A549 (cell line): ENCODE data around the gene IL17B. TPM values are rescaled to one million over a fixed set of nuclear protein-coding genes. Genes with fewer than 3 reads are reported as not detected.

Source experiments
- ATAC-seq, 2 experiments: fragments of 200-7000 bp in 1 of 2; fragments of >200 bp in 1 of 2; cut with Nextera tagmentation in 1 of 2; cut with Tn5 transposase in 1 of 2; 3 replicates each; pipeline versions ENCODE4 v1.8.0 to v1.9.1; 2018 to 2020; ENCODE audit warnings: mild to moderate bottlenecking in 1 of 2, moderate library complexity in 1 of 2
- CTCF ChIA-PET: fragments of 300-600 bp; sonication (Branson Sonifier 250); formaldehyde crosslinking; extraction: SDS; loops from one replicate; lab custom pipeline; 2021; ENCODE audit warnings: antibody characterized with exemption, inconsistent platforms; lab: Yijun Ruan, JAX
- POLR2A ChIA-PET: fragments of 350-600 bp; formaldehyde crosslinking; extraction: SDS; loops from one replicate; lab custom pipeline; 2021; ENCODE audit warnings: antibody characterized with exemption, inconsistent platforms; lab: Yijun Ruan, JAX
- DNase-seq, 2 experiments: peaks; one replicate each; pipeline versions ENCODE4 v3.0.0 to v3.0.0-alpha.2; 2011 to 2016; ENCODE audit warnings: low read depth in 1 of 2, low spot score in 1 of 2
- FAIRE-seq: peaks from 2 replicates; lab custom pipeline; 2011; peaks lifted over from hg19 to GRCh38; lab: Jason Lieb, UNC
- H3K27ac ChIP-seq, 2 experiments: fragments of >200 bp; sonication (Bioruptor Twin); formaldehyde crosslinking; 3 replicates each; pipeline ENCODE4 v1.5.1; 2016 to 2017
- H3K4me1 ChIP-seq: fragments of >200 bp; sonication (Bioruptor Twin); formaldehyde crosslinking; 3 replicates; pipeline ENCODE4 v1.6.1; 2016
- H3K4me2 ChIP-seq: fragments of >200 bp; sonication (Bioruptor Twin); formaldehyde crosslinking; 3 replicates; pipeline ENCODE4 v1.6.1; 2016
- H3K4me3 ChIP-seq: fragments of >200 bp; sonication (Bioruptor Twin); formaldehyde crosslinking; 3 replicates; pipeline ENCODE4 v1.5.1; 2016
- H3K9me3 ChIP-seq: fragments of >200 bp; sonication (Bioruptor Twin); formaldehyde crosslinking; 3 replicates; pipeline ENCODE4 v1.6.1; 2016
- BHLHE40 ChIP-seq: IDR thresholded peaks from 2 replicates; pipeline ENCODE4 v1.6.1; 2012; ENCODE audit warnings: low read depth, low read length, inconsistent platforms
- CBX8 ChIP-seq: fragments of 200-600 bp; sonication (generic); IDR thresholded peaks from 2 replicates; pipeline ENCODE4 v1.6.1; 2016
- EHMT2 ChIP-seq: fragments of 200-600 bp; sonication (generic); IDR thresholded peaks from 2 replicates; pipeline ENCODE4 v1.6.1; 2016; ENCODE audit warnings: antibody characterized with exemption, low read depth, mild to moderate bottlenecking, moderate library complexity
- FOSB ChIP-seq: fragments of 250-450 bp; sonication (Bioruptor Pico); IDR thresholded peaks from 2 replicates; pipeline ENCODE4 v1.5.0; 2020; ENCODE audit warnings: mild to moderate bottlenecking, moderate library complexity
- FOSL2 ChIP-seq, 2 experiments: fragments of 450-650 bp in 1 of 2; fragments of >200 bp in 1 of 2; sonication (Bioruptor Twin) in 1 of 2; formaldehyde crosslinking; IDR thresholded peaks; 2 replicates each; pipeline versions ENCODE4 v1.5.0 to v1.6.1; 2016 to 2020; ENCODE audit warnings: mild to moderate bottlenecking in 1 of 2, moderate library complexity in 1 of 2
- HEYL ChIP-seq: fragments of 250-450 bp; sonication (Bioruptor Pico); IDR thresholded peaks from 2 replicates; pipeline ENCODE4 v1.8.0; 2021; ENCODE audit warnings: mild to moderate bottlenecking, moderate library complexity
- HOXB13 ChIP-seq: fragments of 250-450 bp; sonication (Bioruptor Pico); IDR thresholded peaks from 2 replicates; pipeline ENCODE4 v1.5.0; 2020; ENCODE audit warnings: low read depth, mild to moderate bottlenecking, moderate library complexity
- JUN ChIP-seq, 2 experiments: fragments of >200 bp; sonication (Bioruptor Twin); formaldehyde crosslinking; IDR thresholded peaks; 2 replicates in 1 of 2; 3 replicates in 1 of 2; pipeline ENCODE4 v1.6.1; 2016 to 2017
- JUNB ChIP-seq: fragments of >200 bp; sonication (Bioruptor Twin); formaldehyde crosslinking; IDR thresholded peaks from 2 replicates; pipeline ENCODE4 v1.6.1; 2016
- KDM5A ChIP-seq: fragments of 200-600 bp; sonication (generic); IDR thresholded peaks from 2 replicates; pipeline ENCODE4 v1.6.1; 2016; ENCODE audit warnings: antibody characterized with exemption, mild to moderate bottlenecking
- MAFK ChIP-seq: fragments of 450-650 bp; IDR thresholded peaks from 2 replicates; pipeline ENCODE4 v1.6.1; 2014; ENCODE audit not compliant: partially characterized antibody
- MAZ ChIP-seq: fragments of 150-350 bp; IDR thresholded peaks from 2 replicates; pipeline ENCODE4 v1.6.1; 2014; ENCODE audit warnings: antibody characterized with exemption, low read depth, low read length, borderline replicate concordance
- NR3C1 ChIP-seq: fragments of >200 bp; sonication (Bioruptor Twin); formaldehyde crosslinking; IDR thresholded peaks from 3 replicates; pipeline ENCODE4 v1.6.1; 2017
- RARB ChIP-seq: fragments of 250-450 bp; sonication (Bioruptor Pico); IDR thresholded peaks from 2 replicates; pipeline ENCODE4 v1.8.0; 2021; ENCODE audit warnings: mild to moderate bottlenecking, moderate library complexity
- SMC3 ChIP-seq: fragments of >200 bp; sonication (Bioruptor Twin); formaldehyde crosslinking; IDR thresholded peaks from 3 replicates; pipeline ENCODE4 v1.6.1; 2018; ENCODE audit warnings: inconsistent platforms
- ZFP36 ChIP-seq: fragments of 450-650 bp; IDR thresholded peaks from 2 replicates; pipeline ENCODE4 v1.6.1; 2014; ENCODE audit warnings: borderline replicate concordance; ENCODE audit not compliant: partially characterized antibody
- ZSCAN20 ChIP-seq: fragments of 250-450 bp; sonication (Bioruptor Pico); IDR thresholded peaks from 2 replicates; pipeline ENCODE4 v1.8.0; 2022; ENCODE audit warnings: mild to moderate bottlenecking, moderate library complexity
- WGBS: methylation state at CpG from one replicate; pipeline ENCODE4 v1.1.6; 2017; ENCODE audit errors: missing lambda C conversion rate; 5-methylcytosine and 5-hydroxymethylcytosine counted together
- polyA plus RNA-seq, 4 experiments: library from polyadenylated mRNA; depleted of rRNA in 3 of 4; stranded (reverse); fragments of >200 nt; fragmentation: RNase III in 1 of 4; extraction: RNeasy Plus Mini Kit Qiagen cat#74134 plus additional on column Dnase treatment in 1 of 4; gene quantifications; 2 replicates in 3 of 4; 3 replicates in 1 of 4; pipeline ENCODE4 v1.2.3, GENCODE V29; 2011 to 2017
- TF ChIP-seq, protein P1 (sequence below): IDR thresholded peaks from 2 replicates; pipeline ENCODE4 v1.6.1; 2012
- TF ChIP-seq, protein P2 (sequence below): fragments of 250-450 bp; sonication (Bioruptor Pico); IDR thresholded peaks from 2 replicates; pipeline ENCODE4 v1.5.0; 2021; ENCODE audit warnings: mild to moderate bottlenecking, moderate library complexity, borderline replicate concordance
- TF ChIP-seq, protein P3 (sequence below): fragments of 200-600 bp; sonication (generic); IDR thresholded peaks from 2 replicates; pipeline ENCODE4 v1.6.1; 2016; ENCODE audit warnings: antibody characterized with exemption, mild to moderate bottlenecking, moderate library complexity
- TF ChIP-seq, protein P4 (sequence below): fragments of 250-450 bp; sonication (Bioruptor Pico); IDR thresholded peaks from 2 replicates; pipeline ENCODE4 v1.5.0; 2020; ENCODE audit warnings: low read depth, mild to moderate bottlenecking, moderate library complexity

Gene IL17B
- polyA plus RNA-seq, 2 of the 4 experiments (the other 2 are of a cell fraction) = 0.23 TPM; not detected in 1

DNA sequence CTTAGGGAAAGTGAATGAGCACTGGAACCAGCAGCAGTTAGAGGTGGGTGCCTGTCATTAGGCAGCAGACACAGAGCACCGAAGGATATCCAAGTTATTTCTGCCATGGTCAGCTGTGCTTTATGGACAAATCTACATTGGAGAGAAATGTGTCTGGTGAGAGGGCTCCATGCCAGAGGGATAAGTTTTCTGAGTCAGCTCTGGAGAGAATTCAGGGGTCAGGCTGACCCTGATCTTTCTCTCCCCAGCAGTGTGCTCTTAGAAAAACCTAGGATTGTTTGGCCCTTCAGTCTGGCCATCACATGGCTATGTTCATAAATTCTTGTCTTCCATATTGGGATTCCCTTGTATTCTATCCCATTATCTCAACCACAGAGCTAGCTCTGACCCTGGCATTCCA is 8.9 kb upstream of the IL17B start:
- DNase-seq (no peak), FAIRE-seq (no peak), ATAC-seq (no peak)
- CTCF ChIA-PET = interaction anchor here (0.7 to 44.9 kb wide), 6 partner anchors 19 to 231 kb away, joined by 3 to 1709 read pairs (median 5); no protein-coding TSS in a partner anchor
- Histone ChIP-seq H3K4me1 (no peaks in the 10 kb centered on the region; the same call in 2 of the 3 replicates), H3K4me3 (no peak overlapping the region), H3K27ac (no peak overlapping the region), H3K4me2 (no peak overlapping the region), H3K9me3 (no peaks in the 10 kb centered on the region)
- POLR2A ChIA-PET = no interaction called here
- 89% methylated on average over 1 of the region's 1 CpG for WGBS
- TF ChIP-seq, protein P1, sequence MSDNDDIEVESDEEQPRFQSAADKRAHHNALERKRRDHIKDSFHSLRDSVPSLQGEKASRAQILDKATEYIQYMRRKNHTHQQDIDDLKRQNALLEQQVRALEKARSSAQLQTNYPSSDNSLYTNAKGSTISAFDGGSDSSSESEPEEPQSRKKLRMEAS = no peak
- no peak for TF ChIP-seq ZFP36

DNA sequence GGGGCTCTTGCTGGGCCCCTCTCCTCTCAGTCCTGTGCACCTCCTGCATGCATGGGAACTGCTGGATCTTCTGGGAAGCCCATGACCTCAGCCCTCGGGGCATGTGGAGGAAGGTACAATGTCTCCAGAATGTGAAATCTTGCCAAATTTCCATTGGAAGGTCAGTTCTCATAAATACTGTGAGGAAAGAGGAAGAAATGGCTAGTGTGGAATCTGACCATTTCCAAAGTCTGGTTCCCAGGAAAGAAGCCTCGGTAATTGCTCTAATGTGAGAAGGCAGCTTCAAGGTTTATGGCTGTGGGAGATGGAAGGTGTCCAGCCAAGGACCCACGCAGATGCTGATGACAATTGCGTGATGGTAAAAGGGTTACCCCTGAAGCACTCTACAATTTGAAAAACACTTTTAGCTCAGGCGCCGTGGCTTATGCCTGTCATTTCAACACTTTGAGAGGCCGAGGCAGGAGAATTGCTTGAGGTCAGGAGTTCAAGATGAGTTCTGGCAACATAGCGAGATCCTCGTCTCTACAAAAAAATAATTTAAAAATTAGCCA is 8.1 kb upstream of the IL17B start:
- no peak for ATAC-seq
- no peak for FAIRE-seq
- 85% methylated on average over 9 of the region's 9 CpGs for WGBS
- no peak overlapping the region for H3K4me3 ChIP-seq
- H3K4me2 ChIP-seq = no peak overlapping the region
- no peaks in the 10 kb centered on the region for H3K9me3 ChIP-seq
- H3K4me1 ChIP-seq = no peaks in the 10 kb centered on the region; the same call in 2 of the 3 replicates
- CTCF ChIA-PET = interaction anchor here (0.9 to 44.9 kb wide), 8 partner anchors 8 to 232 kb away, joined by 3 to 1709 read pairs (median 5); no protein-coding TSS in a partner anchor
- no peak overlapping the region for H3K27ac ChIP-seq
- POLR2A ChIA-PET = no interaction called here
- DNase-seq = no peak
- TF ChIP-seq RARB (CRISPR knock-in tag) (no peak), CBX8 (no peak), HOXB13 (CRISPR knock-in tag) (no peak), JUNB (no peak), FOSB (CRISPR knock-in tag) (no peak), FOSL2 (IDR thresholded peaks at IDR 0.05) (no peak), FOSL2 (CRISPR knock-in tag; IDR thresholded peaks at IDR 0.05) (no peak), EHMT2 (no peak), SMC3 (no peak), NR3C1 (no peak), MAFK (no peak), ZSCAN20 (CRISPR knock-in tag) (no peak), JUN (IDR thresholded peaks at IDR 0.05) (no peak), BHLHE40 (no peak), KDM5A (no peak), MAZ (no peak), HEYL (CRISPR knock-in tag) (no peak)
- TF ChIP-seq, protein P2, sequence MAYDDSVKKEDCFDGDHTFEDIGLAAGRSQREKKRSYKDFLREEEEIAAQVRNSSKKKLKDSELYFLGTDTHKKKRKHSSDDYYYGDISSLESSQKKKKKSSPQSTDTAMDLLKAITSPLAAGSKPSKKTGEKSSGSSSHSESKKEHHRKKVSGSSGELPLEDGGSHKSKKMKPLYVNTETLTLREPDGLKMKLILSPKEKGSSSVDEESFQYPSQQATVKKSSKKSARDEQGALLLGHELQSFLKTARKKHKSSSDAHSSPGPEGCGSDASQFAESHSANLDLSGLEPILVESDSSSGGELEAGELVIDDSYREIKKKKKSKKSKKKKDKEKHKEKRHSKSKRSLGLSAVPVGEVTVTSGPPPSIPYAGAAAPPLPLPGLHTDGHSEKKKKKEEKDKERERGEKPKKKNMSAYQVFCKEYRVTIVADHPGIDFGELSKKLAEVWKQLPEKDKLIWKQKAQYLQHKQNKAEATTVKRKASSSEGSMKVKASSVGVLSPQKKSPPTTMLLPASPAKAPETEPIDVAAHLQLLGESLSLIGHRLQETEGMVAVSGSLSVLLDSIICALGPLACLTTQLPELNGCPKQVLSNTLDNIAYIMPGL (CRISPR knock-in tag) = no peak
- TF ChIP-seq, protein P3, sequence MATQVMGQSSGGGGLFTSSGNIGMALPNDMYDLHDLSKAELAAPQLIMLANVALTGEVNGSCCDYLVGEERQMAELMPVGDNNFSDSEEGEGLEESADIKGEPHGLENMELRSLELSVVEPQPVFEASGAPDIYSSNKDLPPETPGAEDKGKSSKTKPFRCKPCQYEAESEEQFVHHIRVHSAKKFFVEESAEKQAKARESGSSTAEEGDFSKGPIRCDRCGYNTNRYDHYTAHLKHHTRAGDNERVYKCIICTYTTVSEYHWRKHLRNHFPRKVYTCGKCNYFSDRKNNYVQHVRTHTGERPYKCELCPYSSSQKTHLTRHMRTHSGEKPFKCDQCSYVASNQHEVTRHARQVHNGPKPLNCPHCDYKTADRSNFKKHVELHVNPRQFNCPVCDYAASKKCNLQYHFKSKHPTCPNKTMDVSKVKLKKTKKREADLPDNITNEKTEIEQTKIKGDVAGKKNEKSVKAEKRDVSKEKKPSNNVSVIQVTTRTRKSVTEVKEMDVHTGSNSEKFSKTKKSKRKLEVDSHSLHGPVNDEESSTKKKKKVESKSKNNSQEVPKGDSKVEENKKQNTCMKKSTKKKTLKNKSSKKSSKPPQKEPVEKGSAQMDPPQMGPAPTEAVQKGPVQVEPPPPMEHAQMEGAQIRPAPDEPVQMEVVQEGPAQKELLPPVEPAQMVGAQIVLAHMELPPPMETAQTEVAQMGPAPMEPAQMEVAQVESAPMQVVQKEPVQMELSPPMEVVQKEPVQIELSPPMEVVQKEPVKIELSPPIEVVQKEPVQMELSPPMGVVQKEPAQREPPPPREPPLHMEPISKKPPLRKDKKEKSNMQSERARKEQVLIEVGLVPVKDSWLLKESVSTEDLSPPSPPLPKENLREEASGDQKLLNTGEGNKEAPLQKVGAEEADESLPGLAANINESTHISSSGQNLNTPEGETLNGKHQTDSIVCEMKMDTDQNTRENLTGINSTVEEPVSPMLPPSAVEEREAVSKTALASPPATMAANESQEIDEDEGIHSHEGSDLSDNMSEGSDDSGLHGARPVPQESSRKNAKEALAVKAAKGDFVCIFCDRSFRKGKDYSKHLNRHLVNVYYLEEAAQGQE = no peak
- TF ChIP-seq, protein P4, sequence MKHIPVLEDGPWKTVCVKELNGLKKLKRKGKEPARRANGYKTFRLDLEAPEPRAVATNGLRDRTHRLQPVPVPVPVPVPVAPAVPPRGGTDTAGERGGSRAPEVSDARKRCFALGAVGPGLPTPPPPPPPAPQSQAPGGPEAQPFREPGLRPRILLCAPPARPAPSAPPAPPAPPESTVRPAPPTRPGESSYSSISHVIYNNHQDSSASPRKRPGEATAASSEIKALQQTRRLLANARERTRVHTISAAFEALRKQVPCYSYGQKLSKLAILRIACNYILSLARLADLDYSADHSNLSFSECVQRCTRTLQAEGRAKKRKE (CRISPR knock-in tag) = no peak
